HL-60 (cell line): Measurements from ENCODE around the gene LRRC51.

Experiments
- DNase-seq, 2 experiments: peaks; one replicate each; pipeline ENCODE4 v3.0.0-alpha.2; 2010 to 2020; ENCODE audit warnings: low read depth in 1 of 2, low spot score in 1 of 2
- H3K27ac ChIP-seq: fragments of 250-450 bp; sonication (Bioruptor Pico); replicated peaks from 2 replicates; pipeline ENCODE4 v1.5.1; 2020; ENCODE audit warnings: mild to moderate bottlenecking, moderate library complexity
- H3K27me3 ChIP-seq: fragments of 250-450 bp; sonication (Bioruptor Pico); 2 replicates; pipeline ENCODE4 v1.5.1; 2021; ENCODE audit warnings: mild to moderate bottlenecking, moderate library complexity; ENCODE audit not compliant: insufficient read depth, poor library complexity, severe bottlenecking
- H3K4me3 ChIP-seq: replicated peaks from 2 replicates; pipeline ENCODE4 v1.5.1; 2011; ENCODE audit warnings: mild to moderate bottlenecking, control low read depth, low read length; ENCODE audit not compliant: insufficient read depth
- GABPA ChIP-seq: IDR thresholded peaks from 2 replicates; pipeline ENCODE4 v1.6.1; 2012; ENCODE audit warnings: low read depth
- POLR2AphosphoS5 ChIP-seq: IDR thresholded peaks from 2 replicates; pipeline ENCODE4 v1.6.1; 2012; ENCODE audit warnings: low read depth
- SPI1 ChIP-seq: IDR thresholded peaks from 2 replicates; pipeline ENCODE4 v1.6.1; 2012; ENCODE audit warnings: low read depth, mild to moderate bottlenecking, borderline replicate concordance
- TF ChIP-seq, protein P1 (sequence below): IDR thresholded peaks from one replicate; pipeline ENCODE4 v1.5.1; 2011; ENCODE audit warnings: low read length, control low read depth, inconsistent platforms; ENCODE audit not compliant: insufficient read depth
- TF ChIP-seq, protein P2 (sequence below): IDR thresholded peaks from 2 replicates; pipeline ENCODE4 v1.6.1; 2012; ENCODE audit warnings: low read depth; ENCODE audit not compliant: insufficient replicate concordance

LRRC51 gene

DNA sequence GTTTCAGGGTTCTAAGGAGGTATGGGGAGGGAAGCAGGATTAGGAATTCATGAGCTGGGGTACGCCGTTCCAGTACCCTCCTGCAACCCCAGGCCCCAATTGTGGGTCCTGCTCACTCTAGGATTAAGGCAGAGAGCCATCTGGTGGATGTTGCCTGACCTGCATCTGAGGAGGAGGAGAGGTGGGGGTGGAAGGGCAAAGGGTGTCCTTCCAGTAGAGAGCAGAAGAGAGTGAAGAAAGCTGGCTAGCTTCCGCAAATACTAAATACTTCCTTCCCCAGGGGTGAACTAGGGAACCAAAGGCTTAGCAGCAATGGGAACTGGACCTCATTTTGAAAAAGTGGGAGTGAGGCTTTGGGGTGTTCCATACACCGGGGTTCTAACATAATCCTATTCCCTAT, 10.6 kb downstream of the LRRC51 start:
- Histone ChIP-seq H3K27ac (peak overlapping the region; percentile 47), H3K4me3 (no peak overlapping the region), H3K27me3 (no peaks in the 10 kb centered on the region)
- TF ChIP-seq SPI1 (peak; percentile 80; the same call in 1 of the 2 replicates), GABPA (no peak)
- TF ChIP-seq, protein P1, sequence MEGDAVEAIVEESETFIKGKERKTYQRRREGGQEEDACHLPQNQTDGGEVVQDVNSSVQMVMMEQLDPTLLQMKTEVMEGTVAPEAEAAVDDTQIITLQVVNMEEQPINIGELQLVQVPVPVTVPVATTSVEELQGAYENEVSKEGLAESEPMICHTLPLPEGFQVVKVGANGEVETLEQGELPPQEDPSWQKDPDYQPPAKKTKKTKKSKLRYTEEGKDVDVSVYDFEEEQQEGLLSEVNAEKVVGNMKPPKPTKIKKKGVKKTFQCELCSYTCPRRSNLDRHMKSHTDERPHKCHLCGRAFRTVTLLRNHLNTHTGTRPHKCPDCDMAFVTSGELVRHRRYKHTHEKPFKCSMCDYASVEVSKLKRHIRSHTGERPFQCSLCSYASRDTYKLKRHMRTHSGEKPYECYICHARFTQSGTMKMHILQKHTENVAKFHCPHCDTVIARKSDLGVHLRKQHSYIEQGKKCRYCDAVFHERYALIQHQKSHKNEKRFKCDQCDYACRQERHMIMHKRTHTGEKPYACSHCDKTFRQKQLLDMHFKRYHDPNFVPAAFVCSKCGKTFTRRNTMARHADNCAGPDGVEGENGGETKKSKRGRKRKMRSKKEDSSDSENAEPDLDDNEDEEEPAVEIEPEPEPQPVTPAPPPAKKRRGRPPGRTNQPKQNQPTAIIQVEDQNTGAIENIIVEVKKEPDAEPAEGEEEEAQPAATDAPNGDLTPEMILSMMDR, result peak; percentile 97
- DNase-seq, result peak; percentile 61 to 93

DNA sequence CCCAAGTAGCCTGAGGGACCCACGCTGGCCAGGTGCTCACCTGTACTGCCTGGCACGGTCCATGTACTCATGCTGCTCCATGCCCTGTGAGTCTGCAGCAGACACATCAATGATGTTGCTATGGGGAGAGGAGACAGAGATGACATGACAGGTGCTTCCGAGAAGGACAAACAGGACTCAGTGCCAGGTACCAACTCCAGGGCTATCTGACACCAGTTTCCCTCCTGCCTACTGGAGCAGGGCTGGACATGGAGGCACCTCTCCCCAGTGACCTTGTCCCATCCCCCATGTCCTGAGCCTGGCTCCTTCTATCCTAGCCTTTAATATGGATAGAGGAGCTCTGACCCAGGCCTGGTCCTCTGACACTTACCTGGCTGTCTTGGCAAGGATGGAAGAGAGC, 18.1 kb downstream of the LRRC51 start:
- Histone ChIP-seq H3K27me3 (no peaks in the 10 kb centered on the region), H3K27ac (peak overlapping the region; percentile 100), H3K4me3 (no peak overlapping the region)
- DNase-seq, result no peak
- TF ChIP-seq SPI1, result no peak
- TF ChIP-seq, protein P2, sequence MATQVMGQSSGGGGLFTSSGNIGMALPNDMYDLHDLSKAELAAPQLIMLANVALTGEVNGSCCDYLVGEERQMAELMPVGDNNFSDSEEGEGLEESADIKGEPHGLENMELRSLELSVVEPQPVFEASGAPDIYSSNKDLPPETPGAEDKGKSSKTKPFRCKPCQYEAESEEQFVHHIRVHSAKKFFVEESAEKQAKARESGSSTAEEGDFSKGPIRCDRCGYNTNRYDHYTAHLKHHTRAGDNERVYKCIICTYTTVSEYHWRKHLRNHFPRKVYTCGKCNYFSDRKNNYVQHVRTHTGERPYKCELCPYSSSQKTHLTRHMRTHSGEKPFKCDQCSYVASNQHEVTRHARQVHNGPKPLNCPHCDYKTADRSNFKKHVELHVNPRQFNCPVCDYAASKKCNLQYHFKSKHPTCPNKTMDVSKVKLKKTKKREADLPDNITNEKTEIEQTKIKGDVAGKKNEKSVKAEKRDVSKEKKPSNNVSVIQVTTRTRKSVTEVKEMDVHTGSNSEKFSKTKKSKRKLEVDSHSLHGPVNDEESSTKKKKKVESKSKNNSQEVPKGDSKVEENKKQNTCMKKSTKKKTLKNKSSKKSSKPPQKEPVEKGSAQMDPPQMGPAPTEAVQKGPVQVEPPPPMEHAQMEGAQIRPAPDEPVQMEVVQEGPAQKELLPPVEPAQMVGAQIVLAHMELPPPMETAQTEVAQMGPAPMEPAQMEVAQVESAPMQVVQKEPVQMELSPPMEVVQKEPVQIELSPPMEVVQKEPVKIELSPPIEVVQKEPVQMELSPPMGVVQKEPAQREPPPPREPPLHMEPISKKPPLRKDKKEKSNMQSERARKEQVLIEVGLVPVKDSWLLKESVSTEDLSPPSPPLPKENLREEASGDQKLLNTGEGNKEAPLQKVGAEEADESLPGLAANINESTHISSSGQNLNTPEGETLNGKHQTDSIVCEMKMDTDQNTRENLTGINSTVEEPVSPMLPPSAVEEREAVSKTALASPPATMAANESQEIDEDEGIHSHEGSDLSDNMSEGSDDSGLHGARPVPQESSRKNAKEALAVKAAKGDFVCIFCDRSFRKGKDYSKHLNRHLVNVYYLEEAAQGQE, result no peak

DNA sequence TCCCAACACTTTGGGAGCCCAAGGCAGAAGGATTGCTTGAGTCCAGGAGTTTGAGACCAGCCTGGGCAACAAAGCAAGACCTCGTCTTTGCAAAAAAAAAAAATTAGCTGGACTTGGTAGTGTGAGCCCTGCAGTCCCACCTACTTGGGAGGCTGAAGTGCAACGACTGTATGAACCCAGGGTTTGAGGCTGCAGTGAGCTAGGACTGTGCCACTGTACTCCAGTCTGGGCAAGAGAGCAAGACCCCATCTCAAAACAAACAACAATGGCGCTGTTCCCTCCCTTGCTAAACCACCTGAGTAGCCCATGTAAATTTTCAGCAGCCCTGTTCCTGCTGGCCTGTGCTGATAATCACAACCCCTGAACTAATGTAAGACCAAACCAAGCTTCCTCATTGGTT, 19.4 kb downstream of the LRRC51 start:
- no peak for DNase-seq
- TF ChIP-seq GABPA (no peak), SPI1 (no peak), POLR2AphosphoS5 (no peak)
- TF ChIP-seq, protein P1, result no peak
- TF ChIP-seq, protein P2, result no peak
- Histone ChIP-seq H3K4me3 (no peak overlapping the region), H3K27me3 (no peaks in the 10 kb centered on the region), H3K27ac (peak overlapping the region; percentile 100)

DNA sequence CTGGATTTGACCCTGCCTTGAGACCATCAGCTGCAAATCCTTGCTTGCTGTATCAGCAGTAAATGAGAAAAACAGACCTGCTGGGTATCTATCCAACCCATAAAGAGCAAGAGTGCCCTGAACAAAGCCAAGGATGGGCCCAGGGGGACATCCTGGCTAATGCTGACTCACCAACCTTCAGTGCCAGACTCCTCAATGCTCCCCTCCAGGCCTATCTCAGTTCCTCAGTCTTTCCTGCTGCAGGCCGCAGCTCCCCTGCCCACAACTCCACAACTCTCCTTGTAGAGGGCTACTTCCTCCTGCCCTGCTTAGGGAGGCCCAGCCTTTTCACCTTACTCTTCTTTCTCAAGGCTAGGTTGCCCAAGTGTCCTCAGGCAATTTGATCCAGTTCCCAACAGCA, 19.8 kb downstream of the LRRC51 start:
- TF ChIP-seq SPI1, result peak; percentile 80; the same call in 1 of the 2 replicates
- peak; percentile 91 for TF ChIP-seq POLR2AphosphoS5
- TF ChIP-seq GABPA, result no peak
- TF ChIP-seq, protein P2, result no peak
- H3K27ac ChIP-seq, result peak overlapping the region; percentile 100
- H3K27me3 ChIP-seq, result no peaks in the 10 kb centered on the region
- no peak overlapping the region for H3K4me3 ChIP-seq
- peak; percentile 93 to 94 for DNase-seq
